GM12891 (cell line): ENCODE measurements around the gene E2F1.

Experiments used
- DNase-seq: peaks from one replicate; pipeline ENCODE4 v3.0.0; 2011; ENCODE audit warnings: low spot score; ENCODE audit not compliant: insufficient read length
- FAIRE-seq: peaks from 2 replicates; lab custom pipeline; 2011; peaks lifted over from hg19 to GRCh38; lab: Jason Lieb, UNC
- PAX5 ChIP-seq: IDR thresholded peaks from 2 replicates; pipeline ENCODE4 v1.6.1; 2011; ENCODE audit warnings: low read length, moderate library complexity, mild to moderate bottlenecking; ENCODE audit not compliant: insufficient read depth, severe bottlenecking
- POLR2A ChIP-seq: IDR thresholded peaks from 2 replicates; pipeline ENCODE4 v1.6.1; 2011; ENCODE audit warnings: low read depth, low read length, control low read depth
- POLR2AphosphoS5 ChIP-seq: IDR thresholded peaks from 2 replicates; pipeline ENCODE4 v1.6.1; 2011; ENCODE audit warnings: low read depth, low read length, control low read depth
- POU2F2 ChIP-seq: IDR thresholded peaks from 2 replicates; pipeline ENCODE4 v1.6.1; 2011; ENCODE audit warnings: low read depth, mild to moderate bottlenecking, control low read depth, low read length, moderate library complexity
- SPI1 ChIP-seq: IDR thresholded peaks from 2 replicates; pipeline ENCODE4 v1.6.1; 2011; ENCODE audit warnings: low read depth, low read length, control low read depth
- TAF1 ChIP-seq: IDR thresholded peaks from 2 replicates; pipeline ENCODE4 v1.6.1; 2011; ENCODE audit warnings: low read depth, low read length, control low read depth

The E2F1 gene

GRCh38 chr20:33656783-33657703 is 29.1 kb downstream of the E2F1 start:
- FAIRE-seq = no peak
- no peak for TF ChIP-seq PAX5
- peak; percentile 48; the same call in 1 of the 2 replicates for TF ChIP-seq POU2F2
- DNase-seq = no peak

- no peak for DNase-seq
- TF ChIP-seq POLR2AphosphoS5 (no peak), POU2F2 (no peak), SPI1 (no peak), PAX5 (no peak), POLR2A (no peak), TAF1 (no peak)
- no peak for FAIRE-seq
These were observed 30.0 kb downstream of the E2F1 start for GRCh38 chr20:33656010-33656782.

GRCh38 chr20:33655164-33655563 is 31.0 kb downstream of the E2F1 start:
- TF ChIP-seq TAF1 (no peak), POU2F2 (no peak), PAX5 (no peak), POLR2A (no peak), SPI1 (no peak), POLR2AphosphoS5 (no peak)
- DNase-seq (no peak), FAIRE-seq (no peak)

GRCh38 chr20:33654680-33655161 is 31.5 kb downstream of the E2F1 start:
- TF ChIP-seq POU2F2 = no peak
- TF ChIP-seq TAF1 = no peak
- TF ChIP-seq POLR2A = no peak
- no peak for TF ChIP-seq PAX5
- no peak for TF ChIP-seq SPI1
- TF ChIP-seq POLR2AphosphoS5 = no peak
- no peak for DNase-seq
- FAIRE-seq = no peak

GRCh38 chr20:33653900-33654596 is 32.1 kb downstream of the E2F1 start:
- FAIRE-seq (no peak), DNase-seq (no peak)
- TF ChIP-seq SPI1 (no peak), PAX5 (no peak), POLR2AphosphoS5 (no peak), POU2F2 (no peak), TAF1 (no peak), POLR2A (no peak)

GRCh38 chr20:33653218-33653899 is 32.8 kb downstream of the E2F1 start:
- DNase-seq (peak; percentile 73), FAIRE-seq (peak; percentile 55)
- TF ChIP-seq TAF1 = no peak
- TF ChIP-seq POLR2A = no peak
- no peak for TF ChIP-seq SPI1
- no peak for TF ChIP-seq POLR2AphosphoS5
- TF ChIP-seq PAX5 = no peak
- no peak for TF ChIP-seq POU2F2

GRCh38 chr20:33651562-33652048 is 34.6 kb downstream of the E2F1 start:
- no peak for TF ChIP-seq POU2F2
- TF ChIP-seq POLR2A = no peak
- no peak for TF ChIP-seq PAX5
- no peak for TF ChIP-seq TAF1
- TF ChIP-seq POLR2AphosphoS5 = no peak
- no peak for TF ChIP-seq SPI1
- DNase-seq (no peak), FAIRE-seq (no peak)

GRCh38 chr20:33650753-33651561 is 35.2 kb downstream of the E2F1 start:
- FAIRE-seq = no peak
- no peak for DNase-seq
- no peak for TF ChIP-seq SPI1
- TF ChIP-seq PAX5 = no peak
- no peak for TF ChIP-seq POLR2AphosphoS5
- no peak for TF ChIP-seq TAF1
- TF ChIP-seq POU2F2 = no peak
